LNCAP (cell line): Measurements from ENCODE around the gene SERINC5.

ENCODE experiments used
- TF ChIP-seq, protein P1 (sequence below): fragments of 450-650 bp; IDR thresholded peaks from 2 replicates; pipeline ENCODE4 v1.5.1; 2017; ENCODE audit warnings: mild to moderate bottlenecking

Gene SERINC5

DNA sequence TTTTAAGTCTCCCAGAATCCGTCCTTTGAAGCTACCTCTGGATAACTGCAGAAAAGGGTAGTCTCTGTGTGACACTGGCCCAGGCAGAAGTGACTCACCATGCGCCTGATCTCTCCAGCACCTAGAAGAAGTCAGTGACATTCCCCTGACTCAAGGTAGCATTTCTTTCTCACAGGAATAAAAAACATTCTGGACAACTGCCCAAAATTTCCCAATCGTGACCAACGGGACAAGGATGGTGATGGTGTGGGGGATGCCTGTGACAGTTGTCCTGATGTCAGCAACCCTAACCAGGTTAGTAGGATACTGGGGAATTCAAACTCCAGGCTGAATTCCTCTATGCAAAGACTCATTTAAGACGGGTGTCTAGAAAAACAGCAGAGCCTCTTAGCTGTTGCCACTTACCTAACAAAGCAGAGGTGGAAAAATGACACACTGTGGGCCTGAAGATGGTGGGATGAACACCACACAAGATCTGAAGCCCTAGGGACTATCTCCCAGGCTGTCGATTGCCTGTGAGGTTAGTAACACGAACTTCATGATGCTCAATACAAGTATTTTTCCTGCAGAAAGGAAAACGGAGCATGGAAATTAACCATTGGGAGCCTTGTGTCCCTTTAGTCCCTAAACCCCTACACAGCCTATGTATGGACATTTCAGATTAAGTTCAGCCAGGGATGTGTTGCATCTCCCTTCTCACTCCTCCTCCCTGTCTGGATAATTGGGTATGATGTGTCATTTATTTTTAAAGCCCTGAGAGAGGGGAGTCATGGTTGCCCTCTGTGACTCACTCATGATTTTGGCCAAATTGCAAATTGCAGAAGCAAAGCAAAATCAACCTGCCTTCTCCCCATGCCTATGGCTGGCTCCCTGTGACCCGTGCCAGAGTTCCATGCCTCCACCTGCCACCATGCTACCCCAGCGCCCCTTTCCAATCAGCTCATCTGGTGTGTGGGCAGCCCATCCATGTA is 183.5 kb downstream of the SERINC5 start:
- TF ChIP-seq, protein P1, sequence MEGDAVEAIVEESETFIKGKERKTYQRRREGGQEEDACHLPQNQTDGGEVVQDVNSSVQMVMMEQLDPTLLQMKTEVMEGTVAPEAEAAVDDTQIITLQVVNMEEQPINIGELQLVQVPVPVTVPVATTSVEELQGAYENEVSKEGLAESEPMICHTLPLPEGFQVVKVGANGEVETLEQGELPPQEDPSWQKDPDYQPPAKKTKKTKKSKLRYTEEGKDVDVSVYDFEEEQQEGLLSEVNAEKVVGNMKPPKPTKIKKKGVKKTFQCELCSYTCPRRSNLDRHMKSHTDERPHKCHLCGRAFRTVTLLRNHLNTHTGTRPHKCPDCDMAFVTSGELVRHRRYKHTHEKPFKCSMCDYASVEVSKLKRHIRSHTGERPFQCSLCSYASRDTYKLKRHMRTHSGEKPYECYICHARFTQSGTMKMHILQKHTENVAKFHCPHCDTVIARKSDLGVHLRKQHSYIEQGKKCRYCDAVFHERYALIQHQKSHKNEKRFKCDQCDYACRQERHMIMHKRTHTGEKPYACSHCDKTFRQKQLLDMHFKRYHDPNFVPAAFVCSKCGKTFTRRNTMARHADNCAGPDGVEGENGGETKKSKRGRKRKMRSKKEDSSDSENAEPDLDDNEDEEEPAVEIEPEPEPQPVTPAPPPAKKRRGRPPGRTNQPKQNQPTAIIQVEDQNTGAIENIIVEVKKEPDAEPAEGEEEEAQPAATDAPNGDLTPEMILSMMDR = no peak

GRCh38 chr5:80071510-80072021 is 184.3 kb downstream of the SERINC5 start:
- TF ChIP-seq, protein P1 = no peak

- TF ChIP-seq, protein P1 = no peak
Measured at GRCh38 chr5:80070338-80071056, 185.4 kb downstream of the SERINC5 start.

DNA sequence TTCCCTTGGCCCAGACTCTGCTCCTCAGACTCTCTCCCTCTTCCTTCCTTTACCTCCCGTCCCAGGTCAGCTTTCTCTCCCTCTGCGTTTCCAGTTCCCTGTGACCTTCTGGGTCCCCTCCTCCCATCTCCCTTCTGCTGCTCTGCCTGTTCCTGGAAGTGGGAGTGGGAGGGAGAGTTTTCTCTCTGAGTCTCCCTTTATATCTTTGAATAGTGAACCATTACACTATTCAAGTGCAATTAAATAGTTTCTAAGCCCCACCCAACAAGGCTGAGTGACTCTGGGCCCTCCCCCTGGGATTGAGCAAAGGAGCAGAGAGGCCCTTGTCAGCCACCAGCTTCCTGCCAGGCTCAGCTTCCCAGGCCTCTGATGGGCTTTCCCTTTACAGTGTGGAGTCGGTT is 185.9 kb downstream of the SERINC5 start:
- TF ChIP-seq, protein P1 = no peak

DNA sequence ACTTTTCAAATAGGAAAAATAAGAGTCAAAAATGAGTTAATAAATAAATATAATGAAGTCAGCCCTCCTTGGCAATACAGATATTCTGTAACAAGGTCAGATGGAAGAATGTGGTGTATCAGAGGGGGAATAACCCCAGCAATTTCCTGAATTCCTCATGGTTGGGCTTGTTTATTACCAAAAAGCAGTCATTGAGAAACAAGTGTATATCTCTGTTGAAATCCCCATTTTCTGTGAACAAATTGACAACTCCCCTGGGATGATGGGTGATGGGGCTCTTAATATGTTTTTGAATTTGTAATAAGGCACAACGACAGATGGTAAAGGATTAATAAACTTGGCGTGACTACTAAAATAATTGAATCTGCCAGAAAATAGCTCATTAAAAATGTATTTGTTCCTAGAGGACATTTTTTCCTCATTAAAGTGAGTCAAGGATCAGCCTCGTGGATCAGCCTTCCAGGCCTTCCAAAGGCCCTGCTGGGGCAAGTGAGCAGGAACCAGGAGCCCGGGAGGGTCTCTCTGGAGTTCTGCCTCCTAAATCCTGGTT is 186.5 kb downstream of the SERINC5 start:
- TF ChIP-seq, protein P1 = no peak

DNA sequence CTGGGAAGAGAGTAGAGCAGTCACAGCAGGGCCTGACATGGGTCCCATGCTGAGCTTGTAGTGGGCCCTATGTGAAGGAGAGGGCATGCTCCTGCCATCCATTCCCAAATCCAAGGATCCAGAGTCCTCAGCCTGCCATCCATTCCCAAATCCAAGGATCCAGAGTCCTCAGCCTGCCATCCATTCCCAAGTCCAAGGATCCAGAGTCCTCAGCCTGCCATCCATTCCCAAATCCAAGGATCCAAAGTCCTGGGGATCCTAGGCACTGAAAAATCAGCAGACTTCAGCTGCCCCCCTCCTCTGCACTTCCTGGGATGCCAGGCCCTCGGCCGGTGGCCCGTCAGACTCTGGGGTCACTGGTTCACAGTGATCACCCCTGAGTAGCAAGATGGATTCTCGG is 187.1 kb downstream of the SERINC5 start:
- TF ChIP-seq, protein P1 = no peak

- TF ChIP-seq, protein P1 = no peak
Measured at GRCh38 chr5:80068246-80068636, 187.6 kb downstream of the SERINC5 start.
